NT2/D1 (cell line): ENCODE results near the gene ISYNA1.
A peak's percentile ranks its signal among the peaks of the same experiment; 100 is the strongest.

ENCODE experiments used
- DNase-seq: peaks from one replicate; pipeline ENCODE4 v3.0.0-alpha.2; 2011; ENCODE audit warnings: low read depth, low spot score
- H3K27me3 ChIP-seq: 2 replicates; pipeline ENCODE4 v1.6.0; 2011; ENCODE audit warnings: mild to moderate bottlenecking; ENCODE audit not compliant: insufficient read length, insufficient read depth
- H3K36me3 ChIP-seq: 2 replicates; pipeline ENCODE4 v1.6.1; 2011; ENCODE audit warnings: mild to moderate bottlenecking, low read length, mixed read lengths; ENCODE audit not compliant: insufficient read depth, insufficient read length
- H3K4me1 ChIP-seq: 2 replicates; pipeline ENCODE4 v1.5.1; 2011; ENCODE audit not compliant: insufficient read depth, insufficient read length
- H3K4me3 ChIP-seq: 2 replicates; pipeline ENCODE4 v1.5.1; 2011; ENCODE audit warnings: low read depth; ENCODE audit not compliant: insufficient read length
- H3K9ac ChIP-seq: 2 replicates; pipeline ENCODE4 v1.6.0; 2011; ENCODE audit warnings: low read depth; ENCODE audit not compliant: insufficient read length
- H3K9me3 ChIP-seq: 2 replicates; pipeline ENCODE4 v1.5.1; 2011; ENCODE audit warnings: mild to moderate bottlenecking, low read length; ENCODE audit not compliant: insufficient read depth
- SUZ12 ChIP-seq: IDR thresholded peaks from 2 replicates; pipeline ENCODE4 v1.6.1; 2011; ENCODE audit not compliant: insufficient read length, insufficient read depth; ENCODE audit errors: extremely low read depth
- YY1 ChIP-seq: IDR thresholded peaks from 2 replicates; pipeline ENCODE4 v1.6.1; 2011; ENCODE audit not compliant: insufficient read length, insufficient read depth
- ZNF274 ChIP-seq: IDR thresholded peaks from 2 replicates; pipeline ENCODE4 v1.6.1; 2011; ENCODE audit warnings: mild to moderate bottlenecking, low read depth, low read length

ISYNA1 gene

GRCh38 chr19:18422530-18423191 is 15.3 kb downstream of the ISYNA1 start:
- peaks cover 52% of the 10 kb centered on the region for H3K27me3 ChIP-seq
- TF ChIP-seq SUZ12 (no peak), ZNF274 (no peak), YY1 (no peak)
- peak overlapping the region; percentile 1 for H3K9ac ChIP-seq
- H3K4me1 ChIP-seq, result peaks cover 59% of the 10 kb centered on the region
- H3K36me3 ChIP-seq, result no peaks in the 10 kb centered on the region
- no peaks in the 10 kb centered on the region for H3K9me3 ChIP-seq
- H3K4me3 ChIP-seq, result no peak overlapping the region
- no peak for DNase-seq

DNA sequence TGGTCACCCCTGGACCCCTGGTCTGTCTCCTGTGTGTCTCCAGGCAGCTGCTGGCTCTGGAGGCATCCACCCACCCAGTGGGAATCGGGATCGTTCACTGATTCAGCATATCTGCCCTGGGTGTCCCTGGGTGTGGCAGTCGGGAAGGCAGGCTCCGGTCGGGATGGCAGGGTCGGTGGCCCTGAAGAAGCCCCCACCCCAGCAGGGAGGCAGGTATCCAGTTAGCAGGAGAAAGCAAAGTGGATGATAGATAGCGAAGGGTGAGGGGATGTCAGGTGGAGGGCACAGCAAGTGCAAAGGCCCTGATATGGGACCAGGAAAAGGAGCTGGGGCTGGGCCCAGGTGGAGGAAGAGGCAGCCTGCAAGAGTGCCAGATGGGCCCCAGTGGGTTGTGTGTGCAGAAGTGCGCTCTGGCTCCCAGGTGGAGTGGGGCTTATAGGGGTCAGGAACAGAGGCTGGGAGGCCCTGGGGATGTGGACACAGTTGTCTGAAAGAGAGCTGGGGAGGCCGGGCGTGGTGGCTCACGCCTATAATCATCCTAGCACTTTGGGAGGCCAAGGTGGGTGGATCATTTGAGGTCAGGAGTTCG is 16.5 kb downstream of the ISYNA1 start:
- H3K9me3 ChIP-seq, result no peaks in the 10 kb centered on the region
- H3K4me1 ChIP-seq, result peaks cover 52% of the 10 kb centered on the region
- peaks cover 52% of the 10 kb centered on the region for H3K27me3 ChIP-seq
- H3K36me3 ChIP-seq, result no peaks in the 10 kb centered on the region
- H3K4me3 ChIP-seq, result no peak overlapping the region
- peak overlapping the region; percentile 45 for H3K9ac ChIP-seq
- TF ChIP-seq SUZ12 (no peak), YY1 (no peak), ZNF274 (no peak)
- DNase-seq, result no peak

DNA sequence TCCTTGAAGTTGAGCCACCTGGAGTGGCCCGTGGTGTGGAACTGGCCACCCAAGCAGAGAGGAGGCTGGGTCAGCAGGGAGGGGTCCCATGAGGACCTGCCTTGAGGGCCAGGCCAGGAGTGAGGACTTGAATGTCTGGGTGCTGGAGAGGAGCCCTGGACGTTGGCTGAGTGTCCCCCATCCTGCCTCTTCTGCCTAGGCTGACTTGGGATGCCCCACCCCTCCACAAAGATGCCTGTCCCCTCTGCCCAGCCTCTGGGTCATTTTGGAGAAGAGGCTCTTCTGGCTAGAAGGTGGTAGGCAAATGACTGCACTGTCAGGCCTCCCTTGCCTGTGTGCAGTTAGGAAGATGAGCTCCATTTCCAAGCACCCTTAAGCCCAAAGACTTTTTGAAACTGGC is 17.0 kb downstream of the ISYNA1 start:
- Histone ChIP-seq H3K9me3 (no peaks in the 10 kb centered on the region), H3K4me3 (no peak overlapping the region), H3K4me1 (peaks cover 49% of the 10 kb centered on the region), H3K36me3 (no peaks in the 10 kb centered on the region), H3K27me3 (peaks cover 52% of the 10 kb centered on the region), H3K9ac (peak overlapping the region; percentile 2)
- no peak for DNase-seq
- no peak for TF ChIP-seq ZNF274
- no peak for TF ChIP-seq SUZ12
- no peak for TF ChIP-seq YY1

- no peak for DNase-seq
- no peak for TF ChIP-seq SUZ12
- no peak for TF ChIP-seq ZNF274
- no peak for TF ChIP-seq YY1
- H3K4me1 ChIP-seq, result peaks cover 47% of the 10 kb centered on the region
- peak overlapping the region; percentile 70 for H3K4me3 ChIP-seq
- peak overlapping the region; percentile 83 for H3K9ac ChIP-seq
- peaks cover 52% of the 10 kb centered on the region for H3K27me3 ChIP-seq
- H3K36me3 ChIP-seq, result no peaks in the 10 kb centered on the region
- H3K9me3 ChIP-seq, result no peaks in the 10 kb centered on the region
Observed at GRCh38 chr19:18419699-18420460, 18.1 kb downstream of the ISYNA1 start.

GRCh38 chr19:18419195-18419698 is 18.7 kb downstream of the ISYNA1 start, which contains the start of gene SSBP4:
SSBP4 (plus strand) TSS chr19:18419398; CDS start chr19:18419649, 251 bp downstream.
- Histone ChIP-seq H3K36me3 (no peaks in the 10 kb centered on the region), H3K4me3 (peak within 1 kb of the TSS; percentile 70), H3K27me3 (peaks cover 53% of the 10 kb centered on the region), H3K9ac (peak within 1 kb of the TSS; percentile 83), H3K9me3 (no peaks in the 10 kb centered on the region), H3K4me1 (peaks cover 53% of the 10 kb centered on the region)
- TF ChIP-seq SUZ12 (no peak), ZNF274 (no peak), YY1 (no peak)
- no peak for DNase-seq

DNA sequence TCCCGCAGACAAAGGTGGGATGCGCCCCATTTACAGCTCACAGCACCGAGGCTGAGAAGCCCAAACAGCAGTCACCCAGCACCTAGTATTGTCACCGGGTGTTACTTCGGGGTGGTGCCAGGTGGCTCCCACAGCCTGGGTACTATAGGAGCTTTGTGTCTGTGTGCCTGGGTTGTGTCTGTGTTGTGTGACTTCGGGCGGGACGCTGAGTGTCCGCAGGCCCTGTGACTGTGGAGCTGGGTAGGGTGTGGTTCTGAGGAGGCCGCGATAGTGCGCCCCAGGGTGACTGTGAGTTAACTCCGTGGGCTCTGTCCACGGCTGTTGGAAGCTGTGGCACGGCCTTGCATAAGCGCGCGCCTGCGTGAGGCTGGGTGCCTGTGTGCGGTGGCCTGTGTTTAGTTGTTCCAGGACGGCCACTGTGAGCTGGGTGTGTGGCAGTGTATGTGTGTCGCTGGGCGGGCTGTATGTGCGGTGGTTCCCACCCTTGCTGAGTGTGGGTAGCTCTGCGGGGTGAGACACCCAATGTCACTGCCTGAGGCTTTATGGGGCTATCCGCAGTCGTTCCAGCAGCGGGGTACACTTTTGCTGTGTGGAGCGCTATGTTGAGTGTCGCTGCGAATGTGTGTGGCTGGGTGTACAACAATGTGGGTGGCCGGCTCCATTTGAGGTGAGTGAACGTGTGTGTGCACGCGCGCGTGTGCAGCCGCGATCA is 19.3 kb downstream of the ISYNA1 start:
- H3K27me3 ChIP-seq, result peaks cover 56% of the 10 kb centered on the region
- peaks cover 47% of the 10 kb centered on the region for H3K4me1 ChIP-seq
- DNase-seq, result no peak
- no peaks in the 10 kb centered on the region for H3K9me3 ChIP-seq
- TF ChIP-seq YY1 (no peak), SUZ12 (no peak), ZNF274 (no peak)
- H3K9ac ChIP-seq, result peak overlapping the region; percentile 80
- peak overlapping the region; percentile 44 for H3K4me3 ChIP-seq
- H3K36me3 ChIP-seq, result no peaks in the 10 kb centered on the region

GRCh38 chr19:18418029-18418482 is 19.9 kb downstream of the ISYNA1 start:
- Histone ChIP-seq H3K9me3 (no peaks in the 10 kb centered on the region), H3K36me3 (no peaks in the 10 kb centered on the region), H3K9ac (peak overlapping the region; percentile 80), H3K4me1 (peaks cover 42% of the 10 kb centered on the region), H3K27me3 (peaks cover 52% of the 10 kb centered on the region), H3K4me3 (peak overlapping the region; percentile 40)
- no peak for DNase-seq
- TF ChIP-seq SUZ12, result no peak
- TF ChIP-seq YY1, result no peak
- TF ChIP-seq ZNF274, result no peak
